Neural cell (in vitro differentiated cells): Measurements from ENCODE around the gene TPH2. TPM values are rescaled to one million over a fixed set of nuclear protein-coding genes. Genes with fewer than 3 reads are reported as not detected.

Experiments
- H2AFZ ChIP-seq: fragments of 200-600, 300-800 bp; sonication (generic), shearing (Covaris generic); 2 replicates; pipeline ENCODE4 v1.6.0; 2014; ENCODE audit warnings: low read depth, mild to moderate bottlenecking, antibody characterized with exemption, low read length, moderate library complexity
- H3F3A ChIP-seq: fragments of 200-600 bp; shearing (Covaris generic); 2 replicates; pipeline ENCODE4 v1.6.1; 2016; ENCODE audit warnings: mild to moderate bottlenecking, moderate library complexity, mixed read lengths, antibody characterized with exemption, low read length; ENCODE audit not compliant: insufficient read depth, poor library complexity, severe bottlenecking
- H3K27ac ChIP-seq: fragments of 200-600, 300-800 bp; sonication (generic), shearing (Covaris generic); 2 replicates; pipeline ENCODE4 v1.5.1; 2014; ENCODE audit warnings: mild to moderate bottlenecking, low read length, moderate library complexity
- H3K27me3 ChIP-seq: fragments of 300-800, 200-600 bp; sonication (generic), shearing (Covaris generic); 2 replicates; pipeline ENCODE4 v1.6.0; 2014; ENCODE audit warnings: mild to moderate bottlenecking, low read depth, low read length, moderate library complexity; ENCODE audit not compliant: insufficient read depth
- H3K36me3 ChIP-seq: fragments of 300-800, 200-600 bp; sonication (generic), shearing (Covaris generic); 2 replicates; pipeline ENCODE4 v1.5.1; 2014; ENCODE audit warnings: mild to moderate bottlenecking, antibody characterized with exemption, low read length, moderate library complexity; ENCODE audit not compliant: insufficient read depth
- H3K4me2 ChIP-seq: fragments of 300-800, 200-600 bp; sonication (generic), shearing (Covaris generic); 2 replicates; pipeline ENCODE4 v1.6.0; 2014; ENCODE audit warnings: mild to moderate bottlenecking, low read length
- H3K4me3 ChIP-seq: fragments of 300-800, 200-600 bp; sonication (generic), shearing (Covaris generic); 2 replicates; pipeline ENCODE4 v1.5.1; 2014; ENCODE audit warnings: mild to moderate bottlenecking, low read length, moderate library complexity
- H3K79me2 ChIP-seq: fragments of 200-600 bp; shearing (Covaris generic); replicated peaks from 2 replicates; pipeline ENCODE4 v1.6.0; 2014; ENCODE audit warnings: mild to moderate bottlenecking, low read length, moderate library complexity; ENCODE audit not compliant: insufficient read depth
- H3K9ac ChIP-seq: fragments of 300-800, 200-600 bp; sonication (generic), shearing (Covaris generic); 2 replicates; pipeline ENCODE4 v1.6.1; 2016; ENCODE audit warnings: mild to moderate bottlenecking, low read length, mixed read lengths
- H3K9me2 ChIP-seq: fragments of 200-600 bp; shearing (Covaris generic); 2 replicates; pipeline ENCODE4 v1.6.1; 2016; ENCODE audit warnings: mild to moderate bottlenecking, low read length, mixed read lengths; ENCODE audit not compliant: insufficient read depth
- H3K9me3 ChIP-seq: fragments of 200-600, 300-800 bp; sonication (generic), shearing (Covaris generic); 2 replicates; pipeline ENCODE4 v1.6.1; 2016; ENCODE audit warnings: mild to moderate bottlenecking, mixed run types, low read length, moderate library complexity, mixed read lengths
- H4K20me1 ChIP-seq: fragments of 200-600 bp; shearing (Covaris generic); 2 replicates; pipeline ENCODE4 v1.6.1; 2016; ENCODE audit warnings: mild to moderate bottlenecking, mixed run types; ENCODE audit not compliant: insufficient read depth
- EP300 ChIP-seq: fragments of 450-650 bp; conservative IDR thresholded peaks from 2 replicates; pipeline ENCODE4 v1.6.1; 2014; ENCODE audit warnings: antibody characterized with exemption, mild to moderate bottlenecking, moderate library complexity; ENCODE audit not compliant: poor library complexity, severe bottlenecking
- EZH2 ChIP-seq: fragments of 200-600, 300-800 bp; shearing (Covaris generic), sonication (generic); IDR thresholded peaks from 2 replicates; pipeline ENCODE4 v1.6.1; 2014; ENCODE audit warnings: antibody characterized with exemption, low read length, borderline replicate concordance, mild to moderate bottlenecking; ENCODE audit not compliant: insufficient read depth, poor library complexity, severe bottlenecking
- MXI1 ChIP-seq: fragments of 450-650 bp; conservative IDR thresholded peaks from 2 replicates; pipeline ENCODE4 v1.6.1; 2014; ENCODE audit warnings: antibody characterized with exemption, mild to moderate bottlenecking; ENCODE audit not compliant: poor library complexity, severe bottlenecking
- POLR2AphosphoS5 ChIP-seq: IDR thresholded peaks from 2 replicates; pipeline ENCODE4 v1.6.1; 2012
- RAD21 ChIP-seq: fragments of 450-650 bp; conservative IDR thresholded peaks from 2 replicates; pipeline ENCODE4 v1.6.1; 2014; ENCODE audit warnings: antibody characterized with exemption, mild to moderate bottlenecking, moderate library complexity
- SMC3 ChIP-seq: fragments of 450-650 bp; conservative IDR thresholded peaks from 2 replicates; pipeline ENCODE4 v1.6.1; 2014; ENCODE audit warnings: antibody characterized with exemption, mild to moderate bottlenecking, moderate library complexity; ENCODE audit not compliant: poor library complexity
- TAF1 ChIP-seq: IDR thresholded peaks from 2 replicates; pipeline ENCODE4 v1.6.1; 2012; ENCODE audit warnings: low read depth
- polyA plus RNA-seq: library from polyadenylated mRNA; depleted of rRNA; stranded (reverse); fragments of >200 nt; gene quantifications from 2 replicates; pipeline ENCODE4 v1.2.3, GENCODE V29; 2014
- TF ChIP-seq, protein P1 (sequence below): fragments of 450-650 bp; IDR thresholded peaks from 2 replicates; pipeline ENCODE4 v1.5.1; 2014; ENCODE audit warnings: antibody characterized with exemption, mild to moderate bottlenecking, moderate library complexity; ENCODE audit not compliant: poor library complexity, severe bottlenecking
- TF ChIP-seq, protein P2 (sequence below): IDR thresholded peaks from 2 replicates; pipeline ENCODE4 v1.6.1; 2012; ENCODE audit warnings: borderline replicate concordance

The TPH2 gene
- polyA plus RNA-seq, 1 donor from 2014 or later, result 0.33 TPM

DNA sequence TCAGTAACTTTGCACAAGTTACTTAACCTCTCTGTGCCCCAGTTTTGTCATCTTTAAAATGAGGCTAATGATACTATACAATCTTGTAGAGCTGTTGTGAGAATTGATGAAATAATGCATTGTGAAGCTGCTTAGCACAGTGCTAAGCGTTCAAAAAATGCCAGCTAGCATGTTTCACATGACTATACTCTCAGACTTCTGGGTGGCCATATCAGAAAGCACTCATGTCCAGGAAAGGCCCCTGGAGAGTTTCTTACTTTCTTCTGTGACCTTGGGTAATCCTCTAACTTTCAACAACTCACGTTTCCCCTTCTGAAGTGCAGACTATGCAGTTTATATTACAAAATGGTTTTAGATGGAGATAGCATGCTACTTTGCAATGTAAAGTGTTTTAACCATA, 68.1 kb downstream of the TPH2 start:
- Histone ChIP-seq H3K27ac (no peak overlapping the region), H3K9ac (no peak overlapping the region), H3K4me2 (no peak overlapping the region), H3K4me3 (no peak overlapping the region), H3K79me2 (no peaks in the 10 kb centered on the region), H4K20me1 (no peaks in the 10 kb centered on the region), H3F3A (no peaks in the 10 kb centered on the region), H3K27me3 (no peaks in the 10 kb centered on the region), H3K36me3 (no peaks in the 10 kb centered on the region), H2AFZ (no peak overlapping the region), H3K9me3 (no peaks in the 10 kb centered on the region), H3K9me2 (no peaks in the 10 kb centered on the region)
- TF ChIP-seq TAF1 (no peak), POLR2AphosphoS5 (no peak), SMC3 (no peak), EZH2 (no peak), MXI1 (no peak), EP300 (no peak), RAD21 (no peak)
- TF ChIP-seq, protein P1, sequence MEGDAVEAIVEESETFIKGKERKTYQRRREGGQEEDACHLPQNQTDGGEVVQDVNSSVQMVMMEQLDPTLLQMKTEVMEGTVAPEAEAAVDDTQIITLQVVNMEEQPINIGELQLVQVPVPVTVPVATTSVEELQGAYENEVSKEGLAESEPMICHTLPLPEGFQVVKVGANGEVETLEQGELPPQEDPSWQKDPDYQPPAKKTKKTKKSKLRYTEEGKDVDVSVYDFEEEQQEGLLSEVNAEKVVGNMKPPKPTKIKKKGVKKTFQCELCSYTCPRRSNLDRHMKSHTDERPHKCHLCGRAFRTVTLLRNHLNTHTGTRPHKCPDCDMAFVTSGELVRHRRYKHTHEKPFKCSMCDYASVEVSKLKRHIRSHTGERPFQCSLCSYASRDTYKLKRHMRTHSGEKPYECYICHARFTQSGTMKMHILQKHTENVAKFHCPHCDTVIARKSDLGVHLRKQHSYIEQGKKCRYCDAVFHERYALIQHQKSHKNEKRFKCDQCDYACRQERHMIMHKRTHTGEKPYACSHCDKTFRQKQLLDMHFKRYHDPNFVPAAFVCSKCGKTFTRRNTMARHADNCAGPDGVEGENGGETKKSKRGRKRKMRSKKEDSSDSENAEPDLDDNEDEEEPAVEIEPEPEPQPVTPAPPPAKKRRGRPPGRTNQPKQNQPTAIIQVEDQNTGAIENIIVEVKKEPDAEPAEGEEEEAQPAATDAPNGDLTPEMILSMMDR, result no peak
- TF ChIP-seq, protein P2, sequence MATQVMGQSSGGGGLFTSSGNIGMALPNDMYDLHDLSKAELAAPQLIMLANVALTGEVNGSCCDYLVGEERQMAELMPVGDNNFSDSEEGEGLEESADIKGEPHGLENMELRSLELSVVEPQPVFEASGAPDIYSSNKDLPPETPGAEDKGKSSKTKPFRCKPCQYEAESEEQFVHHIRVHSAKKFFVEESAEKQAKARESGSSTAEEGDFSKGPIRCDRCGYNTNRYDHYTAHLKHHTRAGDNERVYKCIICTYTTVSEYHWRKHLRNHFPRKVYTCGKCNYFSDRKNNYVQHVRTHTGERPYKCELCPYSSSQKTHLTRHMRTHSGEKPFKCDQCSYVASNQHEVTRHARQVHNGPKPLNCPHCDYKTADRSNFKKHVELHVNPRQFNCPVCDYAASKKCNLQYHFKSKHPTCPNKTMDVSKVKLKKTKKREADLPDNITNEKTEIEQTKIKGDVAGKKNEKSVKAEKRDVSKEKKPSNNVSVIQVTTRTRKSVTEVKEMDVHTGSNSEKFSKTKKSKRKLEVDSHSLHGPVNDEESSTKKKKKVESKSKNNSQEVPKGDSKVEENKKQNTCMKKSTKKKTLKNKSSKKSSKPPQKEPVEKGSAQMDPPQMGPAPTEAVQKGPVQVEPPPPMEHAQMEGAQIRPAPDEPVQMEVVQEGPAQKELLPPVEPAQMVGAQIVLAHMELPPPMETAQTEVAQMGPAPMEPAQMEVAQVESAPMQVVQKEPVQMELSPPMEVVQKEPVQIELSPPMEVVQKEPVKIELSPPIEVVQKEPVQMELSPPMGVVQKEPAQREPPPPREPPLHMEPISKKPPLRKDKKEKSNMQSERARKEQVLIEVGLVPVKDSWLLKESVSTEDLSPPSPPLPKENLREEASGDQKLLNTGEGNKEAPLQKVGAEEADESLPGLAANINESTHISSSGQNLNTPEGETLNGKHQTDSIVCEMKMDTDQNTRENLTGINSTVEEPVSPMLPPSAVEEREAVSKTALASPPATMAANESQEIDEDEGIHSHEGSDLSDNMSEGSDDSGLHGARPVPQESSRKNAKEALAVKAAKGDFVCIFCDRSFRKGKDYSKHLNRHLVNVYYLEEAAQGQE, result no peak

DNA sequence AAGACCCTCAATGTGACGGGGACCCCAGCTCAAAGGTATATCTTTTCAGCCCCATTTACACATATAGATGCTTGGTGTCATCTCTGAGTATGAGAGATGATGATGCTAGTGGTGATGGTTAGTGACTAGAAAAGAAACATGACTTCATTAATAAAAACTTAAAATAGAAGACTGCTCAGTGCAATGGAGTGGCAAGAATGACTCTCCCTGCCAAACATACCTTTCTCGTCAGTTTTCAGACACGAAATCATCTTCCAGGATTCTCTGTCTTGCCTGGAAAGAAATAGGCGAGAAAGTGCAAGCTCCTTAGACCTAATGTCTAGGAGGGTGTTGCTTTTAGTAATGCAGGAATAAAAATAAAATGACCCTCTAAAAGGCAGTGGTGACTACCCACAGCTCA, 71.7 kb downstream of the TPH2 start:
- no peaks in the 10 kb centered on the region for H3K9me3 ChIP-seq
- H3K9ac ChIP-seq, result no peak overlapping the region
- TF ChIP-seq RAD21, result no peak
- no peak for TF ChIP-seq MXI1
- no peak for TF ChIP-seq SMC3
- TF ChIP-seq, protein P1, result no peak
- no peak overlapping the region for H3K4me3 ChIP-seq
- no peak overlapping the region for H2AFZ ChIP-seq
- no peaks in the 10 kb centered on the region for H4K20me1 ChIP-seq
- no peaks in the 10 kb centered on the region for H3K36me3 ChIP-seq
- H3F3A ChIP-seq, result no peaks in the 10 kb centered on the region
- no peaks in the 10 kb centered on the region for H3K27me3 ChIP-seq
- H3K9me2 ChIP-seq, result no peaks in the 10 kb centered on the region
- no peaks in the 10 kb centered on the region for H3K79me2 ChIP-seq
- H3K27ac ChIP-seq, result no peak overlapping the region
- no peak overlapping the region for H3K4me2 ChIP-seq
